Measurements from ENCODE around the gene RAB4B.
"Not testable (repeated sequence)": the region's sequence is repeated elsewhere in the genome, so short reads cannot be mapped to it uniquely, and the experiment has no call there.

The RAB4B gene

GRCh38 chr19:40829205-40829604 is 51.2 kb downstream of the RAB4B start:
- H3K36me3 Mint-ChIP-seq = peaks cover 36% of the 10 kb centered on the region
- no peak overlapping the region for H3K27ac Mint-ChIP-seq
- H3K9me3 Mint-ChIP-seq = peaks cover 3% of the 10 kb centered on the region
- ATAC-seq = no peak
- H3K27me3 Mint-ChIP-seq = no peaks in the 10 kb centered on the region
- H3K4me1 Mint-ChIP-seq = no peaks in the 10 kb centered on the region
- no peak overlapping the region for H3K4me3 Mint-ChIP-seq

DNA sequence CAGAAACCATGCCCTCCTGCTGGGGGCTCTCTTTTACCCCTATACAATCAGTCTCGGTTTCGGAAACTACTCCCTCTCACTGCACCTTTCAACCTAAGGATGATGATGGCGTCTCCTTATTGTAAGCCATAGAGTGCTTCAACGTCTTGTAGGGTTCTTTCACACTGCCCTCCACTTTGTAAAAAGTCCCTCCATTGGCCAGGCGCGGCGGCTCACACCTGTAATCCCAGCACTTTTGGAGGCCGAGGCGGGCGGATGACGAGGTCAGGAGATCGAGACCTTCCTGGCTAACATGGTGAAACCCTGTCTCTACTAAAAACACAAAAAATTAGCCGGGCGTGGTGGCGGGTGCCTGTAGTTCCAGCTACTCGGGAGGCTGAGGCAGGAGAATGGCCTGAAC is 52.7 kb downstream of the RAB4B start:
- not testable (repeated sequence) for H3K4me1 Mint-ChIP-seq, H3K27ac Mint-ChIP-seq, H3K9me3 Mint-ChIP-seq, ATAC-seq, H3K27me3 Mint-ChIP-seq, H3K4me3 Mint-ChIP-seq
- H3K36me3 Mint-ChIP-seq = peaks cover 36% of the 10 kb centered on the region

GRCh38 chr19:40831502-40832430 is 53.7 kb downstream of the RAB4B start:
- Mint-ChIP-seq H3K27ac (no peak overlapping the region), H3K4me1 (no peaks in the 10 kb centered on the region), H3K4me3 (no peak overlapping the region), H3K9me3 (peaks cover 3% of the 10 kb centered on the region), H3K36me3 (peaks cover 27% of the 10 kb centered on the region), H3K27me3 (no peaks in the 10 kb centered on the region)
- ATAC-seq = no peak

DNA sequence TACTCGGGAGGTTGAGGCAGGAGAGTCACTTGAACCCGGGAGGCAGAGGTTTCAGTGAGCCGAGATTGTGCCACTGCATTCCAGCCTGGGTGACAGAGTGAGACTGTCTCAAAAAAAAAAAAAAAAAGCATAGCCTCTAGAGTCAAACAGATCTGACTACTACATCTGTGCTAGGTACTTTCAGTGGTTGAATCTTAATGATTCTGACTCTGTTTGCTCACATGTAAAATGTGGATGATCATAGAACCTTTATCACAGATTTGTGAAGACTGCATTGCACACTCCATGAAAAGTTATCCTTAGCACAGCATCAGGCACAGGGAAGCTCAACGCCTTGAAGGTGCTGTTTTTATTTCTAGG is 54.4 kb downstream of the RAB4B start:
- H3K36me3 Mint-ChIP-seq = peaks cover 20% of the 10 kb centered on the region
- not testable (repeated sequence) for H3K27ac Mint-ChIP-seq, H3K9me3 Mint-ChIP-seq, H3K4me1 Mint-ChIP-seq, H3K27me3 Mint-ChIP-seq, ATAC-seq, H3K4me3 Mint-ChIP-seq

DNA sequence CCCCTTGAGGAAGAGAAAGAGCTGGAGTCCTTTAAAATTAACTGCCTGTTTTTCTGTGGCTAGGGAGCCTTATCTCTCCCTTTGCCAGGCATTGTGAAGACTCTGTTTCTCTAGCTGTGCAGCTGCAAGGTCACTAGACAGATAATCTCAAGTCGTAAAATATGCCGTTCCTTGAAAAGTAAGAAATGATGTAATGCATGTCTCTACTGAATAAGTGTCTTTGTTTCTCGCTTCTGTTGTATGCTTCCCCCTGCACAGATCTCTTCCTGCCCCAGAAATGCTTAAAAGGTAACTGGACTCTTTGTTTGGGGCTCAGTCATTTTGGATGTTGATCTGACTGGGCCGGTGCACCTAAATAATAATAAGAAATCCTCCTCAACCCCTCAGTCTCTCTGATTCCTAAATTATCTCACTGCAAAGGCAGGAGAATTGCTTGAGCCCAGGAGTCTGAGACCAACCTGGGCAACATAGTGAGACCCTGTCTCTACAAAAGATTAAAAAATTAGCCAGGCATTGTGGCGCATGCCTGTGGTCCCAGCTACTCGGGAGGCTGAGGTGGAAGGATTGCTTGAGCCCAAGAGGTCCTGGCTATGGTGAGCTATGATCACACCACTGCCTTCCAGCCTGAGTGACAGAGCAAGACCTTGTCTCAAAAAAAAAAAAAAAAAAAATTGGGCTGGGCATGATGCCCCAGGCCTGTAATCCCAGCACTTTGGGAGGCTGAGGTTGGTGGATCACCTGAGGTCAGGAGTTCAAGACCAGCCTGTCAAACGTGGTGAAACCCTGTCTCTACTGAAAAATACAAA is 55.9 kb downstream of the RAB4B start:
- ATAC-seq, H3K9me3 Mint-ChIP-seq, H3K36me3 Mint-ChIP-seq, H3K27ac Mint-ChIP-seq, H3K4me3 Mint-ChIP-seq, H3K4me1 Mint-ChIP-seq, H3K27me3 Mint-ChIP-seq: not testable (repeated sequence)

DNA sequence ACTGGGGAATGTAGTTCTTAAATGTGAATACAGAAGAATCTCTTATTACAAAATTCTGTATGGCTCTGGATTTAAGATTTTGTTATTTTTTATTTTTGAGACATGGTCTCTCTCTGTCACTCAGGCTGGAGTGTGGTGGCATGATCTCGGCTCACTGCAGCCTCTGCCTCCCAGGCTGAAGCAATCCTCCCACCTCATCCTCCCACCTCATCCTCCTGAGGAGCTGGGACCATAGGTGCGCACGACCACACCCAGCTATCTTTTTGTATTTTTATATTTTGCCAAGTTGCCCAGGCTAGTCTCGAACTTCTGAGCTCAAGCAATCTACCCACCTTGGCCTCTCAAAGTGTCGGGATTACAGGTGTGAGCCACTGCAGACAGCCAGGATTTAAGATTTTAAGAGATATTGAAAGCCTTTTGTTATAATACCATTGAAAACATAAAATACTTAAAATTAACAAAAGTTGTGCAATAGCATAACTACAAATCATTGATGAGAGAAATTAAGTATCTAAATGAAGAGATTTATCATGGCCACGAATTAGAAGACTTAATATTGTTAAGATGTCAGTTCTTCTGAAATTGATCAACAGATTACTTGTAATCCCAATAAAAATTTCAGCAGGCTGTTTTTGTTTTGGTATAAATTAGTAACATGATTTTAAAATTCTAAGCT is 58.8 kb downstream of the RAB4B start:
- no peaks in the 10 kb centered on the region for H3K4me1 Mint-ChIP-seq
- no peak overlapping the region for H3K4me3 Mint-ChIP-seq
- ATAC-seq = no peak
- no peaks in the 10 kb centered on the region for H3K36me3 Mint-ChIP-seq
- H3K9me3 Mint-ChIP-seq = no peaks in the 10 kb centered on the region
- peaks cover 10% of the 10 kb centered on the region for H3K27me3 Mint-ChIP-seq
- H3K27ac Mint-ChIP-seq = no peak overlapping the region

DNA sequence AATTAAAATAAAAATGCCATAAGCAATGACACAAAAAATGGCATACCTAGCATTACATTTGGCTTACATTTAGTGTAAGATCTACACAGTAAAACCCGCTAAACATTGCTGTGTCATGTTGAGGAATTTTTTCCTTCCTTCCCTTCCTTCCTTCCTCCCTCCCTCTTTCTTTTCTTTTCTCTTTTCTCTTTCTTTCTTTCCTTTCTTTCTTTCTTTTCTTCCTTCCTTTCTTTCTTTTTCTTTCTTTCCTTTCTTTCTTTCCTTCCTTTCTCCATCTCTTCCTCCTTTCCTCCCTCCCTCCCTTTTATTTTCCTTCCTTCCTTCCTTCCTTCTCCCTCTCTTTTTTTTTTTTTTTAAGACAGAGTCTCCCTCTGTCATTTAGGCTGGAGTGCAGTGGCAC is 60.4 kb downstream of the RAB4B start:
- H3K36me3 Mint-ChIP-seq, H3K4me3 Mint-ChIP-seq, H3K4me1 Mint-ChIP-seq, H3K27ac Mint-ChIP-seq, H3K9me3 Mint-ChIP-seq, ATAC-seq, H3K27me3 Mint-ChIP-seq: not testable (repeated sequence)

DNA sequence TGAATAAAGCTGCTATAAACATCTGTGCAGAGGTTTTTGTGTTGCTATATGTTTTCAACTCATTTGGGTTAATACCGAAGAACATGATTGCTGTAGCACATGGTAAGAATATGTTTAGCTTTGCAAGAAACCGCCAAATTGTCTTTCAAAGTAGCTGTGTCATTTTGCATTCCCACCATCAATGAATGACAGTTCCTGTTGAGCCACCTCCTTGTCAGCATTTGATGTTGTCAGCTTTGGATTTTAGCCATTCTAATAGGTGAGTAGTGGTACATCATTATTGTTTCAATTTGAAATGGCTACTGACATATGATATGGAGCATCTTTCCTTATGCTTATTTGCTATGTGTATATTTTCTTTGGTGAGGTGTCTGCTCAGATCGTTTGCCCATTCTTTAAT is 64.0 kb downstream of the RAB4B start:
- H3K4me3 Mint-ChIP-seq, H3K27ac Mint-ChIP-seq, H3K9me3 Mint-ChIP-seq, H3K4me1 Mint-ChIP-seq, H3K36me3 Mint-ChIP-seq, ATAC-seq: not testable (repeated sequence)
- H3K27me3 Mint-ChIP-seq = peaks cover 15% of the 10 kb centered on the region

GRCh38 chr19:40842997-40843652 is 65.1 kb downstream of the RAB4B start:
- H3K9me3 Mint-ChIP-seq, ATAC-seq, H3K36me3 Mint-ChIP-seq, H3K4me1 Mint-ChIP-seq: not testable (repeated sequence)
- H3K27me3 Mint-ChIP-seq = peaks cover 26% of the 10 kb centered on the region
- peak overlapping the region; percentile 75 for H3K4me3 Mint-ChIP-seq
- peak overlapping the region; percentile 31 for H3K27ac Mint-ChIP-seq

- peak overlapping the region; percentile 31 for H3K27ac Mint-ChIP-seq
- ATAC-seq = peak; percentile 92
- H3K27me3 Mint-ChIP-seq = peaks cover 27% of the 10 kb centered on the region
- H3K9me3 Mint-ChIP-seq, H3K4me1 Mint-ChIP-seq, H3K36me3 Mint-ChIP-seq: not testable (repeated sequence)
- H3K4me3 Mint-ChIP-seq = peak overlapping the region; percentile 75
Measured at GRCh38 chr19:40843653-40844052, 65.6 kb downstream of the RAB4B start.

Measured in stimulated activated memory B cell treated with anti-CD40 and anti-IgM and Interleukin-4, amounts not matched to agents 10 μg/mL and 1 μg/mL and 100 μg/mL, for 72 hours (primary cell).